Naive thymus-derived CD8-positive, alpha-beta T cell (primary cell): ENCODE data around the gene NSUN4. TPM values are rescaled to one million over a fixed set of nuclear protein-coding genes. Genes with fewer than 3 reads are reported as not detected.
A peak's percentile ranks its signal among the peaks of the same experiment; 100 is the strongest.

Source experiments
- ATAC-seq, 2 donors: fragments of 150-1000 bp; cut with Tn5 transposase in 1 of 2; sonication (Bioruptor Pico), chemical (Tn5 transposase) in 1 of 2; 1 replicate in 1 of 2; 2 replicates in 1 of 2; pipeline ENCODE4 v1.10.0; 2021; ENCODE audit warnings: mild to moderate bottlenecking in 2 of 2, moderate library complexity in 2 of 2
- POLR2A ChIA-PET: fragments of 350-600 bp; sonication (Branson Sonifier 250); formaldehyde crosslinking; loops from one replicate; lab custom pipeline; 2021; ENCODE audit warnings: antibody characterized with exemption; lab: Charles Lee
- DNase-seq, 10 donors: peaks; one replicate each; pipeline versions ENCODE4 v3.0.0 to v3.0.0-alpha.2; 2020 to 2022
- H3K27ac Mint-ChIP-seq, 10 donors: one replicate each; pipeline ENCODE4 v1.8.0; 2020 to 2022; ENCODE audit warnings: mild to moderate bottlenecking in 10 of 10, mixed read lengths in 10 of 10, moderate library complexity in 4 of 10, inconsistent platforms in 1 of 10
- H3K27me3 Mint-ChIP-seq, 5 donors: one replicate each; pipeline ENCODE4 v1.8.0; 2021 to 2022; ENCODE audit warnings: mixed read lengths in 5 of 5
- H3K36me3 Mint-ChIP-seq, 3 donors: one replicate each; pipeline ENCODE4 v1.8.0; 2020 to 2022; ENCODE audit warnings: mixed read lengths in 3 of 3, mild to moderate bottlenecking in 2 of 3, inconsistent platforms in 1 of 3
- H3K4me1 Mint-ChIP-seq, 4 donors: one replicate each; pipeline ENCODE4 v1.8.0; 2021 to 2022; ENCODE audit warnings: mixed read lengths in 4 of 4
- H3K4me3 Mint-ChIP-seq, 10 donors: one replicate each; pipeline ENCODE4 v1.8.0; 2020 to 2022; ENCODE audit warnings: mild to moderate bottlenecking in 10 of 10, mixed read lengths in 10 of 10, moderate library complexity in 6 of 10, inconsistent platforms in 1 of 10
- H3K9me3 Mint-ChIP-seq, 9 donors: one replicate each; pipeline ENCODE4 v1.8.0; 2020 to 2022; ENCODE audit warnings: mixed read lengths in 9 of 9, mild to moderate bottlenecking in 3 of 9, inconsistent platforms in 1 of 9, moderate library complexity in 1 of 9
- polyA plus RNA-seq, 3 donors: library from polyadenylated mRNA; unstranded; fragments of 300-500 nt; fragmentation: Illumina TruSeq; gene quantifications; one replicate each; pipeline ENCODE4 v1.2.3, GENCODE V29; 2021
- total RNA-seq, 8 experiments: library from RNA in 2 of 8; stranded (reverse) in 2 of 8; gene quantifications; one replicate each; pipeline ENCODE4 v1.2.3 and lab custom pipeline; 2021 to 2026

Gene NSUN4
- total and polyA plus RNA-seq, 5 experiments from 2014 or later, result 10.3 to 29.7 (median 14.0) TPM

DNA sequence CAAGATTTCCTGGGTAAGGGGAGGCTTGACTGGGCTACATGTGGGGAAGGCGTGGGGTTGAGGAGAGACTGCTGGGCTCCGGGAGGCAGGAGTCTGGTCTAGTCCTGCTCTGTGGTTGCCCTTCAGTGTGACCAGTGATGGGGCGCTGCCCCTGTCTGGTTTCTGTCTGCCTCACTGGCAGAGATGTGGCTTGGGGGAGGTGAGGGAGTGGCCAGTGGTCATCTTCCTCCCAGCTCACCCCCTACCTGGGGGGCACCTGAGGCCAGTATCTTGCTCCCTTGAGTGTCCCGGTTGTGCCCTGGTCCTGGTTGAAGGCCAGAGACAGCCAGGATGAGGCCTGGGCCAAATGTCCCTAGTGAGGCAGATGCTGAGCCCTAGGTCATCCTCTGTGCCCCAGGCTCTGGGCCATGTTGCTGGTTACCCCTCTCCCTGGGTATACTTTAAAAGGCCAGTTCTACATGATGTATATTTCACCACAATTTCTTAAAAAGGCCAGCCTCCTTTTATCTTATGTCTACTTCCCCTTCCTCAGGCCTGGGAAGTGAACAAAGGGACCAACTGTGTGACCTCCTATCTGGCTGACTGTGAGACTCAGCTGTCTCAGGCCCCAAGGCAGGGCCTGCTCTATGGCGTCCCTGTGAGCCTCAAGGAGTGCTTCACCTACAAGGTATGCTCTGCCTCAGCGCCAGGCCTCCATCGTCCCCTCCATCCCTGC, 64.0 kb downstream of the NSUN4 start:
- ATAC-seq, result no peak
- H3K4me3 Mint-ChIP-seq, result no peak overlapping the region
- no peak for DNase-seq
- H3K4me1 Mint-ChIP-seq, result peaks cover 4 to 14% (median 8%) of the 10 kb centered on the region in 4 donors
- no peaks in the 10 kb centered on the region for H3K27me3 Mint-ChIP-seq
- POLR2A ChIA-PET, result no interaction called here
- no peaks in the 10 kb centered on the region for H3K9me3 Mint-ChIP-seq
- no peak overlapping the region for H3K27ac Mint-ChIP-seq
- no peaks in the 10 kb centered on the region for H3K36me3 Mint-ChIP-seq

DNA sequence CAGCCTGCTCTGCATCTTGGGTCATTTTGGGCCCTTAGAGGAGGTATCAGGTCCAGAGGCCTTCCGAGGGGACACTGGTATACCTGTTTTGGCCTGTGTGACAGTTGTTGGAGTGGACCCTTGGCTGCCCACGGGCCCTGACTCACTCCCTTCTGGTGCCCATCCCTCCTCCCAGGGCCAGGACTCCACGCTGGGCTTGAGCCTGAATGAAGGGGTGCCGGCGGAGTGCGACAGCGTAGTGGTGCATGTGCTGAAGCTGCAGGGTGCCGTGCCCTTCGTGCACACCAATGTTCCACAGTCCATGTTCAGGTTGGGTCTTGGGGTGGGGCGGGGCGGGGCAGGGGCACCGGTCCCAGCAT, 64.6 kb downstream of the NSUN4 start:
- ATAC-seq (no peak), DNase-seq (no peak)
- no peak overlapping the region for H3K4me3 Mint-ChIP-seq
- H3K27ac Mint-ChIP-seq, result no peak overlapping the region
- peaks cover 4 to 9% (median 8%) of the 10 kb centered on the region in 4 donors for H3K4me1 Mint-ChIP-seq
- H3K27me3 Mint-ChIP-seq, result no peaks in the 10 kb centered on the region
- H3K36me3 Mint-ChIP-seq, result no peaks in the 10 kb centered on the region
- H3K9me3 Mint-ChIP-seq, result no peaks in the 10 kb centered on the region
- POLR2A ChIA-PET, result no interaction called here

DNA sequence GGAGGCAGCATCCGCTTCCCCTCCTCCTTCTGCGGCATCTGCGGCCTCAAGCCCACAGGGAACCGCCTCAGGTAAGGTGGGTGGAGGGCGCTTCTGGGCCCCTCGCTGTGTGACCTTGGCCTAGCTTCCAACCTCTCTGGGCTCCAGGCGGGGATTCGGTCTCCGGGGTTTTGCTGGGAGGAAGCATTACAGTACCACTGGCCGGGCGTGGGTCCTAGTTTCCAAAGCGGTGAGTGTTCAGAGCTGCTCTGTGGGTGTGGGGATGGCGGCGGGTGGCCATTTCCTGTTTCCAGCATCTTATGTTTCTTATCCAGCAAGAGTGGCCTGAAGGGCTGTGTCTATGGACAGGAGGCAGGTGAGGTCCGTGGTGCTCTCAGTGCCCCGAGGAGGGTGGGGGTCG, 65.1 kb downstream of the NSUN4 start:
- POLR2A ChIA-PET, result no interaction called here
- no peaks in the 10 kb centered on the region for H3K36me3 Mint-ChIP-seq
- no peak overlapping the region for H3K4me3 Mint-ChIP-seq
- peaks cover 0 to 9% (median 6%) of the 10 kb centered on the region in 4 donors for H3K4me1 Mint-ChIP-seq
- H3K27me3 Mint-ChIP-seq, result no peaks in the 10 kb centered on the region
- ATAC-seq (no peak), DNase-seq (no peak)
- no peak overlapping the region for H3K27ac Mint-ChIP-seq
- no peaks in the 10 kb centered on the region for H3K9me3 Mint-ChIP-seq

DNA sequence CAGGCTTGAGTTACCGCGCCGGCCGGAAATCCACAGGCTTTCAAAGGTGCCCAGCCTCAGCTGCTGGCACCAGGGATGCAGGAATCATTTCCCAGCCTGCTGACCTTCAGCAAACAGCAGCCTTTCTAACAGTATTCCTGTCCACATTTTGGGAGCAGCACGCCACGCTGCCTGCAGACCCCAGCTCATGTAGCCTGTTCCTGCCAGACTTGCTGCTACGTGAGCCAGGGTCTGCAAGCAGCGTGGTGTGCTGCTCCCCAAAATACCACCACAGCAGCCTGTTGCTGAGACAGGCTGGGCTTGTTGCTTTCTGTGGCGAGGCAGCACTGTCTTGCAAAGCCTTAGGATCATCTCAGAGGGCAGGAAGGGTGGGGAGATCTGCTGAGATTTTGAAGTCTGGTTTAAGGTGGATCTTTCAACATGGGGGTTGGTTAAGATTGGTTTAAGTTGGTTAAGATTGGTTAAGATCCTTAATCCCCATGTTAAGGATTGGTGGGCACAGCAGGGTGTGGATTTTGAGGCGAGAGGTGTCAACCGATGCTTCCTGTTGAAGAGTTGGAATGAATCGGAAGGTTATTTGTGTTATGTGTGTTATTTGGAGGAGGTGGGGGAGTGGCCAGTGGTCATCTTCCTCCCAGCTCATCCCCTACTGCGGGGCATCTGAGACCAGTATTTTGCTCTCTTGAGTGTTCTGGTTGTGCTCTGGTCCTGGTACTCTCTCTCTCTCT, 66.4 kb downstream of the NSUN4 start:
- ATAC-seq (no peak), DNase-seq (no peak)
- no peaks in the 10 kb centered on the region for H3K27me3 Mint-ChIP-seq
- POLR2A ChIA-PET, result no interaction called here
- H3K9me3 Mint-ChIP-seq, result no peaks in the 10 kb centered on the region
- H3K27ac Mint-ChIP-seq, result peak overlapping the region in 1 of 10 donors; percentile 19
- peaks cover 0 to 7% (median 5%) of the 10 kb centered on the region in 4 donors for H3K4me1 Mint-ChIP-seq
- H3K4me3 Mint-ChIP-seq, result no peak overlapping the region
- no peaks in the 10 kb centered on the region for H3K36me3 Mint-ChIP-seq

DNA sequence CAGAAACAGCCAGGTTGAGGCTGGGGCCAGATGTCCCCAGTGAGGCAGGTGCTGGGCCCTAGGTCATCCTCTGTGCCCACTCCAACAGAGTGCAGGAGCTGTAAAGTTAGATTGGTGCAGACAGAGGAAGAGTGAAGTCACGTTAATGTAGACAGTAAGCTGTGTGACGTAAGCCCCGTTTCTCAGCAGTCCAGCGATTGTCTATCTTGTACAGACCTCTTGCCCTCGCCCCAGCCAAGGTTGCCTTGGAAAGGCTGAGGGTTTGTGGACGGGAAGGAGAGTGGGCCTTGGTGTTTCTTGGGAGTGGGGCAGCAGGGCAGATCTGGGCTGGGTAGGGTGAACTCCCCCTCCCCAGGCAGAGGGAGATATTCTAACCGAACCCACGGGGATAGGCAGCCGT, 67.0 kb downstream of the NSUN4 start:
- ATAC-seq, result no peak
- no peak for DNase-seq
- no peak overlapping the region for H3K27ac Mint-ChIP-seq
- no peaks in the 10 kb centered on the region for H3K9me3 Mint-ChIP-seq
- peaks cover 0 to 7% (median 5%) of the 10 kb centered on the region in 4 donors for H3K4me1 Mint-ChIP-seq
- no peaks in the 10 kb centered on the region for H3K27me3 Mint-ChIP-seq
- no peak overlapping the region for H3K4me3 Mint-ChIP-seq
- POLR2A ChIA-PET, result no interaction called here
- H3K36me3 Mint-ChIP-seq, result no peaks in the 10 kb centered on the region

DNA sequence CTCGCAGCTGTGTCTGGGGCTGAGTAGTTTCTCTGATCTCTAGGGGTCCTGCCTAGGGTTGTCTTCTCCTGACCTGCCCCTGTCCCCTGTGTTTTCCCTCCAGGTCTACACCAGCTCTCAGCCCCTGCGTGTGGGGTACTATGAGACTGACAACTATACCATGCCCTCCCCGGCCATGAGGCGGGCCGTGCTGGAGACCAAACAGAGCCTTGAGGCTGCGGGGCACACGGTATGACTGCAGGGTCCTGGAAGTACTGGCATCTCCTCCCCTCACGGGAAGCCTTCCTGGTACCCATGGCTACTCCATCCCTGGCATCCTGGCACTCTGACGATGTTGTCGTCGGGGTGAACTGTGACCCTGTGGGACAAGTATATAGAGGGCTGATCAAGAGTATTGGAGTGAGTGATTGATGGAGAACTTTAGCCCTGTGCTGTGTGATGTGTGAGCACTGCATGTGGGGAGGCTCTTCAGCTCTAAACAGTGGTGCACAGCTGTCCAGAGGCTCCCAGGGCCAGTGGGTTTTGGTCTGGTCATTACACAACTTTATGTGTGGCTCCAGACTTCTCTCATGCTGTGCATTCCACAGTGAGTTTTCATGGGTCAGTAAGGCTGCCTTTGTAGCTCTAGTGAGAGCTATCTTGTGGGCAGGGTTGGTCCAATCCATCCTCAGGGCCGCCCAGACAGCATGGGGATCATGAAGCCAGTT, 67.9 kb downstream of the NSUN4 start:
- POLR2A ChIA-PET, result no interaction called here
- H3K27me3 Mint-ChIP-seq, result no peaks in the 10 kb centered on the region
- no peak overlapping the region for H3K27ac Mint-ChIP-seq
- H3K36me3 Mint-ChIP-seq, result no peaks in the 10 kb centered on the region
- ATAC-seq (no peak), DNase-seq (no peak)
- no peaks in the 10 kb centered on the region for H3K9me3 Mint-ChIP-seq
- no peak overlapping the region for H3K4me3 Mint-ChIP-seq
- peaks cover 0 to 6% (median 3%) of the 10 kb centered on the region in 4 donors for H3K4me1 Mint-ChIP-seq

DNA sequence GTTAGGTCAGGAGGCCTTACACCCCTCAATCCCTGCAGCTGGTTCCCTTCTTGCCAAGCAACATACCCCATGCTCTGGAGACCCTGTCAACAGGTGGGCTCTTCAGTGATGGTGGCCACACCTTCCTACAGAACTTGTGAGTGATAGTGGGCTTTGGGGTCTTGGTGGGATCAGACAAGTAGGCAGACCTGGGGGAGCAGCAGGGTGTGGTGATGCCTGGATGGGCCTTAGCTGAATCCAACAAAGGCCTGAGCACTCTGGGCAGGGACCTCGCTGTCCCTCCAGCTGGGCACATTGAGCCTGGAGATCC, 68.4 kb downstream of the NSUN4 start:
- no peak overlapping the region for H3K27ac Mint-ChIP-seq
- ATAC-seq (no peak), DNase-seq (no peak)
- H3K36me3 Mint-ChIP-seq, result no peaks in the 10 kb centered on the region
- no peak overlapping the region for H3K4me3 Mint-ChIP-seq
- H3K27me3 Mint-ChIP-seq, result no peaks in the 10 kb centered on the region
- H3K4me1 Mint-ChIP-seq, result peaks cover 0 to 6% (median 2%) of the 10 kb centered on the region in 4 donors
- no peaks in the 10 kb centered on the region for H3K9me3 Mint-ChIP-seq
- POLR2A ChIA-PET, result no interaction called here

DNA sequence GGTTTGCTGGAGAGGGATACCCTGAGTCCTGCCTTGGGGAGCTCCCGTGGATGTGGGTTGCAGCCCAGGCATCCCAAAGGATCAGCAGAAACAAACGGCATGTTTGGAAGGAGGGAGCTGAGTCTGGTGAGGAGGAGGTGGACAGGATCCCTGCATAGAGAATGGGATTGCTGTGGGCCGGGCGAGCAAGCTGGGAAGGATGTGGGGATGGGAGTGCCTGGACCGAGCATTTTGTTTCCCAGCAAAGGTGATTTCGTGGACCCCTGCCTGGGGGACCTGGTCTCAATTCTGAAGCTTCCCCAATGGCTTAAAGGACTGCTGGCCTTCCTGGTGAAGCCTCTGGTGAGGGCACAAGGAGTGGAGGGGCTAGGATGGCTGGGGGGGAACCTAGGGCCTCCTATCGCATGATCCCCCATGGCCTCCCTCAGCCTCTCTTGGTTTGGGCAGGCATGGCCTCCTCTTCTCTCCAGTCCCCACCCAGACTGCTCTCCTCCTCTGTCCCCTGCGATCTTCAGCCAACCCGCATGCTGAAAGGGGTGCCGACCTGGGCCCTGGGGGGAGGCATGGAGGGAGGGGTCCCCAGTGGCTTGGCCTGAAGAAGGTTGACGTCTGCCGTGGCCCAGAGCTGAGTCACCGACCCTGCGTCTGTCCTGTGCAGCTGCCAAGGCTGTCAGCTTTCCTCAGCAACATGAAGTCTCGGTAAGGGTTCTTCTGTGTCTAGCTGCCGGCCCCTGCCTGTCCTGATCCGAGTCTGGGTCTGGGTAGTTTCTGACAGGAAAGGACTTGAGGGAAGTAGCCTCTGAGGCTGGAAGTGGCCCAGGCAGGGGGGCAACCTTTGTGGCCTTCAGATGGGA, 69.8 kb downstream of the NSUN4 start:
- ATAC-seq (no peak), DNase-seq (no peak)
- Mint-ChIP-seq H3K27ac (no peak overlapping the region), H3K9me3 (no peaks in the 10 kb centered on the region), H3K36me3 (no peaks in the 10 kb centered on the region), H3K4me3 (no peak overlapping the region), H3K27me3 (no peaks in the 10 kb centered on the region), H3K4me1 (peaks cover 0 to 4% (median 2%) of the 10 kb centered on the region in 4 donors)
- POLR2A ChIA-PET, result interaction anchor here (0.6 kb wide), 1 partner anchor 1710 kb away, joined by 5 read pairs; no protein-coding TSS in a partner anchor

DNA sequence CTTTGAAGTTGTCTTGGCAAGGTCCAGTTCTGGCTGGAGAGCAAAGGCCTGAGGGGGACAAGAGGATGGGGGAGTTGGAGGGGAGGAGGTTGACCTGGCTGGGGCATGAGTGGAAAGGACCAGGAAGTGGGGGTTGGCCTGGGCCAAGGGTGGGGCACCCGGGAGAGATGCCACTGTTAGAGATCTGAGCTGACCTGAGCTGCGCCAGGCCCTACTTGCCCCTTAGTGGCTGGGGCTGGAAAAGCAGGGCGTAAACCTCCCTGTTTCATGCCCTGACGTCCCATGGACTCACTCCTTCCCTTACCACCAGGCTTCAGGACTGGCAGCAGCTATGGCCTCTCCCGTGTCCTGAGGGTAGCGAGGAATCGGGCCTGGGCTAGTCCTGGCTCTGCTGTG, 70.4 kb downstream of the NSUN4 start:
- Mint-ChIP-seq H3K36me3 (no peaks in the 10 kb centered on the region), H3K4me3 (no peak overlapping the region), H3K9me3 (no peaks in the 10 kb centered on the region), H3K27me3 (no peaks in the 10 kb centered on the region), H3K27ac (no peak overlapping the region), H3K4me1 (peaks cover 0 to 7% (median 2%) of the 10 kb centered on the region in 4 donors)
- DNase-seq (no peak), ATAC-seq (no peak)
- POLR2A ChIA-PET, result no interaction called here

Other genes starting within 250 kb of the NSUN4 start
- under 1 TPM; 0.41 to 0.52 TPM for gene PIK3R3, start 208.2 kb upstream of the NSUN4 start, total RNA-seq
- gene PIK3R3, start 208.2 kb upstream of the NSUN4 start, polyA plus RNA-seq, result 1 to 10 TPM in 1 of 3 donors, under 1 TPM in 2; 0.82 to 1.4 (median 0.98) TPM
- not detected for gene TSPAN1, start 165.7 kb upstream of the NSUN4 start, total RNA-seq
- gene TSPAN1, start 165.7 kb upstream of the NSUN4 start, polyA plus RNA-seq, result not detected
- not detected for gene P3R3URF, start 164.3 kb upstream of the NSUN4 start, total RNA-seq
- gene P3R3URF, start 164.3 kb upstream of the NSUN4 start, polyA plus RNA-seq, result not detected
- 10 to 100 TPM; 46.0 to 52.3 TPM for gene POMGNT1, start 142.4 kb upstream of the NSUN4 start, total RNA-seq
- gene POMGNT1, start 142.4 kb upstream of the NSUN4 start, polyA plus RNA-seq, result 10 to 100 TPM; 23.5 to 33.4 (median 24.0) TPM
- gene LURAP1, start 137.5 kb upstream of the NSUN4 start, total RNA-seq, result under 1 TPM; 0.33 to 0.65 TPM
- gene LURAP1, start 137.5 kb upstream of the NSUN4 start, polyA plus RNA-seq, result under 1 TPM in 1 of 3 donors, not detected in 2; 0.30 TPM
- 1 to 10 TPM in 1 of 2 experiments, under 1 TPM in 1; 0.80 to 1.0 TPM for gene RAD54L, start 93.0 kb upstream of the NSUN4 start, total RNA-seq
- under 1 TPM in 1 of 3 donors, not detected in 2; 0.27 TPM for gene RAD54L, start 93.0 kb upstream of the NSUN4 start, polyA plus RNA-seq
- 10 to 100 TPM; 38.6 to 40.2 TPM for gene LRRC41, start 37.2 kb upstream of the NSUN4 start, total RNA-seq
- gene LRRC41, start 37.2 kb upstream of the NSUN4 start, polyA plus RNA-seq, result 10 to 100 TPM; 43.7 to 46.5 (median 44.6) TPM
- gene UQCRH, start 37.1 kb upstream of the NSUN4 start, total RNA-seq, result 100 to 1,000 TPM; 130 to 148 TPM
- gene UQCRH, start 37.1 kb upstream of the NSUN4 start, polyA plus RNA-seq, result 100 to 1,000 TPM; 293 to 371 (median 330) TPM
- gene FAAH, start 53.5 kb downstream of the NSUN4 start, total RNA-seq, result 10 to 100 TPM in 1 of 2 experiments, 1 to 10 TPM in 1; 8.9 to 10.2 TPM
- gene FAAH, start 53.5 kb downstream of the NSUN4 start, polyA plus RNA-seq, result 1 to 10 TPM in 2 of 3 donors, under 1 TPM in 1; 0.46 to 2.2 (median 1.4) TPM
- gene DMBX1, start 149.0 kb downstream of the NSUN4 start, total RNA-seq, result not detected
- gene DMBX1, start 149.0 kb downstream of the NSUN4 start, polyA plus RNA-seq, result not detected
- gene KNCN, start 210.8 kb downstream of the NSUN4 start, total RNA-seq, result not detected
- gene KNCN, start 210.8 kb downstream of the NSUN4 start, polyA plus RNA-seq, result not detected